ENCODE results near the gene TNFRSF19. TPM values are rescaled to one million over a fixed set of nuclear protein-coding genes. Genes with fewer than 3 reads are reported as not detected.

The TNFRSF19 gene
- total RNA-seq (2022; extraction: Qiagen RNA extraction; ENCODE audit: low read depth), result 2.4 to 3.5 TPM (median 3.4 TPM) in 5 replicates

GRCh38 chr13:23570099-23570920 lies at the start of gene TNFRSF19:
Gene TNFRSF19, plus strand, starts transcription at chr13:23570412. Its CDS starts 19,772 bp downstream, at chr13:23590184.

Other genes starting within 250 kb of the TNFRSF19 start
- gene SACS, start 136.7 kb upstream of the TNFRSF19 start, total RNA-seq (2022; extraction: Qiagen RNA extraction; ENCODE audit: low read depth), result 10.2 to 17.4 TPM (median 14.7 TPM) in 5 replicates